HG03103 (cell line): Measurements from ENCODE around the gene FMNL3.
A peak's percentile ranks its signal among the peaks of the same experiment; 100 is the strongest.
"Not testable (repeated sequence)": the region's sequence is repeated elsewhere in the genome, so short reads cannot be mapped to it uniquely, and the experiment has no call there.

Source experiments
- ATAC-seq: cut with Tn5 transposase; IDR thresholded peaks from one replicate; pipeline ENCODE4 v1.9.1; 2021; ENCODE audit warnings: low read depth; ENCODE audit not compliant: unreplicated experiment

The FMNL3 gene, protein sequence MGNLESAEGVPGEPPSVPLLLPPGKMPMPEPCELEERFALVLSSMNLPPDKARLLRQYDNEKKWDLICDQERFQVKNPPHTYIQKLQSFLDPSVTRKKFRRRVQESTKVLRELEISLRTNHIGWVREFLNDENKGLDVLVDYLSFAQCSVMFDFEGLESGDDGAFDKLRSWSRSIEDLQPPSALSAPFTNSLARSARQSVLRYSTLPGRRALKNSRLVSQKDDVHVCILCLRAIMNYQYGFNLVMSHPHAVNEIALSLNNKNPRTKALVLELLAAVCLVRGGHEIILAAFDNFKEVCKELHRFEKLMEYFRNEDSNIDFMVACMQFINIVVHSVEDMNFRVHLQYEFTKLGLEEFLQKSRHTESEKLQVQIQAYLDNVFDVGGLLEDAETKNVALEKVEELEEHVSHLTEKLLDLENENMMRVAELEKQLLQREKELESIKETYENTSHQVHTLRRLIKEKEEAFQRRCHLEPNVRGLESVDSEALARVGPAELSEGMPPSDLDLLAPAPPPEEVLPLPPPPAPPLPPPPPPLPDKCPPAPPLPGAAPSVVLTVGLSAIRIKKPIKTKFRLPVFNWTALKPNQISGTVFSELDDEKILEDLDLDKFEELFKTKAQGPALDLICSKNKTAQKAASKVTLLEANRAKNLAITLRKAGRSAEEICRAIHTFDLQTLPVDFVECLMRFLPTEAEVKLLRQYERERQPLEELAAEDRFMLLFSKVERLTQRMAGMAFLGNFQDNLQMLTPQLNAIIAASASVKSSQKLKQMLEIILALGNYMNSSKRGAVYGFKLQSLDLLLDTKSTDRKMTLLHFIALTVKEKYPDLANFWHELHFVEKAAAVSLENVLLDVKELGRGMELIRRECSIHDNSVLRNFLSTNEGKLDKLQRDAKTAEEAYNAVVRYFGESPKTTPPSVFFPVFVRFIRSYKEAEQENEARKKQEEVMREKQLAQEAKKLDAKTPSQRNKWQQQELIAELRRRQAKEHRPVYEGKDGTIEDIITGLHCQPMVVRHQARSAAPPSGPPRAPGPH

DNA sequence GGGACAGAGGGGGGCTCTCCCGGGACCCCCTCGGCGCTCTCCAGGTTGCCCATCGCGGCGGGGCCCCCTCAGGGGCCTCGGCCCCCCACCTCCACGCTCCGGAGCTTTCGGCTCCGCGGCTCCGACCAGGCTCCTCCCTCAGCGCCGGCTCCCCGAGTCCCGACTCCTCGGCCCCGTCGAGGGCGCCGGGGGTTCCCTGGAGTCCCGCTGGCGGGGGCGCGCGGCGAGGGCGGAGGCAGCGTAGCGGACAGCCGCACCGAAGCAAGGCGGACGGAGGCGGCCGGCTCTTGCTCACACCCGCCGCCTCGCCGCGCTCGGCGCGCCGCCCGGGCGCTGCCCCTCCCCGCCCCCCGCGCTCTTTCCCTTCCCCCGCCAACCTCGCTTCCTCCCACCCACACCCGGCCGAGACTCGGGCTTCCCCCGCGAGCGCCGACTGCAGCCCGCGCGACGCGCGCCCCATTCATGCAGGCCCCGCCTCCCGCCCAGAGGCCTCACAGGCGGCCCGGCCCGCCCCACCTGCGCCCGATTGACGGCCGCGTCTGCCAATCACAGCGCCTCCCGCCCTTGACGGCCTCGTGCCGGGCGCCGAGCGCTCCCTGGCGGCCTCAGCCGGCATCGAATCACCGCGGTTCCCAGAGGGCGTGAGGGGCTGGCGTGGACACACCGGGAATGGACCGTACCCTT is at the start of gene FMNL3:
Gene FMNL3, minus strand, starts transcription at position 278 of the 684 bp plus-strand sequence. Its CDS starts 225 bp downstream, at position 53.
- ATAC-seq = peak; percentile 75

DNA sequence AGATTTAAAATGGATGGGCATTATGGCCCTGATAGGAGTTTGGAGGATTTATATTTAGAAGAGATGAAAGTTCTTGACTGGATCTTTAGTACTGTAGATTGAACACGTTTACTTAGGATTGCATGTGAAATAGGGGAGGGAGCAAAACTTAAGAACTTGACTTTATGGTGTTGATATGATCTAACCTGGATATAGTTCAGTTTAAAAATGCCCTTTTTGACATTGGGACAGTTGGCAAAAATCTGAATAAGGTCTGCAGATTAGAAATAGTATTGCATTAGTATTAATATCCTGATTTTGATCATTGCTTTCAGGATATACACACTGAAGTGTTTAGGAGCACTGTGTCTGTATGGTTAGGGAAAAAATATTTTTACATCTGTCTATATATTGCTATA is 43.8 kb upstream of the FMNL3 start:
- ATAC-seq = no peak

DNA sequence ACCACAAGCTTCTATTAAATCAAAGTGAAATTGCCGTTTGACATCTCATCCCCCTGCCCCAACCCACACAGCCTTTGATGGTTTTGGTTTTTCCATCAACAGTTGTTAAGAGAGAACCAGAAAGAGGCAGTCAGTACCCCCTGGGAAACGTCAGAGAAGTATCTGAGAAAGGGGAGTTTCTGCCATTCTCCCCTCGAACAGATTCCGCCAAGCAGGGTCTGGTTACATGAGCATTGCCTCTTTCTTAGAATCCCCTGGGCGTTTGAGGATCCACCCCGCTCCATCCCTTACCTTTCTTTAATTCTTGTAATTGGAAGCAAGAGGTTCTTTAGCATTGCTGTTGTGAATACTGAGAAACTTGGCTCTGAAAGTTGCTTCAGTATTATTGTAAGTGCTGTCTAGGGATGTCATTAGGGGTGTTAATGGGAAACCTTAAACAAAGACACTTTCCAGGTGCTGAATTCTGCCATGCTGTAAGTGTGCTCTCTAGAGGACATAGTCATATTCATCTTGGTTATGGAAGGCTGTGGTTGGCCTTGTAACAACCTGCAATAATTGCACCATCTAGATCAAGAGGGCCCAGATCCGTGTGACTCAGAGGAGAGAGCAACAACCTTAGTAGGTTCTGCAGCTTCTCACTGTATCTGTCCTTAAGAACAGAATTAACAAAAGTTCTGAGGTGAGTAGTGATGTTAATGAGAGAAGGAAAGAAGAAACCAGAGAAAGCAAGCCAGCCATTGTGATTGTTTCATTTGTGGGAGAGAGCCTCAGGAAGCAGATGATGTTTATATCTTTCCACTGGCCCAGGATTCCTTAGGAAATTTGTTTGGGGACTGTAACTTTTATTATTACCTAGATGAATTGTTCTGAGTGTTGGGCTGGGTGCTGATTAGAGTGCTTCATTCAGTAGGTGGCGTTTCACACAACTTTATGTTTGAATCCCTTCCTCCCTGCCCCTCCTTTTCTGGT is 43.1 kb upstream of the FMNL3 start:
- ATAC-seq = no peak

DNA sequence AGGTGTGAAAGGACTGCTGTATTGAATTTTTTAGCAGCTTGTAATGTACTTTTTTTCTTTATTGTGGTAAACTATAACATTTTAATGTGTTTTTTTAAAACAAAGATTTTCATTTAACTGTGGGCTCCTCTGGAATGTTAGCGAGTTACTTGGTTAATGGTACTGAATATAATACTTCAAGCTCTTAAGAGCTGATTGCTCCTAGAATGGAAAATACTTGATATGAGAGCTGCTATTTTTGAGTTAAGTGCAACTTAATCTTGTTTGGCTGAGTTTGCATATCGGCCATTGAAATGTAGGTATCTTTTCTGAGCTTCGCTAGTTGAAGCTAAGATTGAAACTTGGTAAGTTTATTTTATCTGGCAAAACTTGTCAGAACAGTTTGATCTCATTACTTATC is 41.6 kb upstream of the FMNL3 start:
- ATAC-seq = no peak

DNA sequence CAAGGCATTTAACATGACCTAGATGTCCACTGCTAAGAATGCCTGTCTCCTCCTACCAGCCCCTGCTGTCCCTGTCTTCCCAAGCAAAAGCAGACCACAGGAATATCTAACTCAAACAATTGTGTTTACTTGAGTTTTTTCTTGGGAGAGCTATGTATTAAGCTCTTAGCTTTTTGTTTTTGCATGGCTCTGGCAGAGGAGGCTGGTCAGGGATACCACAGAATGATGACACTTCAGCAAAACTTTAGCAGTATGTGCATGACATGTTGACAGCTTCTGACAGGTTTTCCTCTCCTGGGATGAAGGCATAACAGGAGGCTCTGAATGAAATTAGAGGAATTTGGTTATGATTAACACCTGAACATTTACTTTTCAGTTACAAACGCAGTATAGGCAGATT is 41.1 kb upstream of the FMNL3 start:
- no peak for ATAC-seq

DNA sequence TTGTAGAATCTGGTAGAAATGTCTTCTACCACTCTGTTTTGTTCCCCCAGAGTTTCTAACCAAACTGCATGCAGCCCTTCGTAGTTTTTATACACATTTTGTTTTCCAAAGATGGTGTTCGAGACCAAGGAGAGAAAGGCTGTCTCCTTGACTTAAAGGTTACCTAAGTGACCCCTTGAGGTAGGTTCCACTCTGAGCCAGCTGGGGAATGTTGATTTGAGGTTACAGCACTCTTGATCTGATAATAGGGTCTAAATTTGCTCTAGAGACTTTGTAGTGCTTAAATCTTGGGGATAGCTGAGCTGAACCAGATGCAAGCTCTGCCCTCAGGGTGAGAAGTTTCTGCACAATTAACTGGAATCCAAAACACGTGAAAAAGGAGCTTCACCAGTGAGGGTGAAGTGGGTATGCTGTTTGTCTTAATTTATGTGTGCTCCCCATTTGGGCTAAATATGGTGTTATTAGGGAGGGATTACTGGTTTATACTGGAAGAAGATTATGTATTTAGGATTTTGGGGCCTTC is 37.2 kb upstream of the FMNL3 start:
- ATAC-seq = no peak

DNA sequence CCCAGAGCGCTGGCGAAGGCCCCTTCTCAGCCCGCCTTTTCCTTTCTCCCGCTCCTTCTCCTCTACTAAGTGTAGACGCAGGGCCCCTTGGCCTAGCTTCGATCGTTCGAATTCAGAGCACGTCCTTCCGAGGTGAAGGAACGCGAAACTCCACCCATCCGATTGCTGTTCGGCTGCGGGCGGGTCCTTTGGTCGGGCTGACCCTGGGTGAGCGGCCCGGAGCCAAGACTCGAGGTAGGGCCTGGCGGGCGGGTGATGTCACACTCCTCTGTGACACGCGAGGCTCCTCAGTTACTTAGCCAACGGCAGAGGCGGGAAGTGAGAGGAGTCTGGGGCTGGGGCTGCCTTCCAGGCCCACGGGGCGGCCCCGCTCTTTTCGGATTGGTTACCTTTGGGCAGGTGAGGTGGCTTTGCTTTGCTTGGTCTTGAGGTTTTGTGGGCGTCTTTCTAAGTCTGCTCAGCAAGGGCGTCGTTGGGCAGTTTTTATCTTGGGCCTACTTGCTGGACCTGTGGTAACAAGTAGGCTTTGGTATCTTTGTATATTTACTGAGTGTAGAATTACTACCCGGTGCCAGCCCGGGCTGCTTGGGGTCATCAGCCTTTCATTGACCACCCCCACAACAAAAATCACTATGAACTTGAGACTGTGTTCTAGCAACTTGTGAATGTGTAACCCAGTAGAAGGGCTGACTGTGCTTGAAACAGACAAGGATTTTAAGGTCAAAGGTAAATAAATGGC is 34.8 kb upstream of the FMNL3 start:
- ATAC-seq = peak; percentile 46

DNA sequence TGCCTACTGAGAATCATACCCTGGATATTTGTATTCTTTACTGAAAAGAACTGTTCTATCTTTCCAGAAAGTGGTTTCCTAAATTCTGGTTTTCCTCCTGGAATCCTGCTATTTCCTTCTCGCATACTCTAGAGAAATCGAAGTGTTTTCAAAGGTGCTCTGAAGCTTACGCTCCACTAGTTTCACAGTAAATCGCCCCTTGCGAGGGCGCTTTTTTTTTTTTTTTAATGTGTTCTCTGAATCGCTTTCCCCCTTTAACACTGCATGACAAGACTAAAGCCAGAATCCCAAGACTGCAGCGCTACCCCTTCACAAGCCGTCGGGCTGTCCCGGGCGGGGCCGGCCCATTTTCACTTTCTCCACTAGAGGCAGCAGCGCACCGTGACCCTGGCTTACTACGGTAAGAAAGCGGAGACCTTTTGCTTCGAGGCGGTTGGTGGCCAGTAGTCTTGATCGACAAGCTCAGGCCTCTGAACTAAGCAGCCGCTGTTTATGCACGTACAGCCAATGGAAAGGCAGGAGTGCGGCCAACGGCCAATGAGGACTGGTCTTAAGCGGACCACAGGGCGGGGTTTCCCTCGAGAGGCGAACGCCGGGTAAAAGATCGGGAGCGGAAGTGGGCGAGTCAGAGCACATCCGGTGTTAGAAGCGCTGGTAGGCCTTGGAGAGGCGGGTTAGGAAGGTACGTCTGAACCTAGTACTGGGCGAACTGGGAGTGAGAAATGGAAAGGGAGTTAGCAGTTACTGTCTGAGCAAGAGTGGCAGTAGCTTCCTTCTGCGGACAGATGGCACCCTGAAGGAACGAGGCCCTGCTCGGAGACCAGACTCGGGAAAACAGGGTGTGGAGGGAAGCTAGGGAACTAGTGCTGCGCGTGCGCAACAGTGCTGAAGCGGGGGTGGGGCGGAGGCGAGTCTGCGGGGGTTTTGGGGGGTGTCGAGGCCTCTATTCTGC is 34.0 kb upstream of the FMNL3 start, which contains the start of gene TMBIM6:
Gene TMBIM6, plus strand, starts transcription at position 628 of the 952 bp plus-strand sequence. CDS start 10,937 bp downstream, outside the sequence.
- ATAC-seq = peak; percentile 93

DNA sequence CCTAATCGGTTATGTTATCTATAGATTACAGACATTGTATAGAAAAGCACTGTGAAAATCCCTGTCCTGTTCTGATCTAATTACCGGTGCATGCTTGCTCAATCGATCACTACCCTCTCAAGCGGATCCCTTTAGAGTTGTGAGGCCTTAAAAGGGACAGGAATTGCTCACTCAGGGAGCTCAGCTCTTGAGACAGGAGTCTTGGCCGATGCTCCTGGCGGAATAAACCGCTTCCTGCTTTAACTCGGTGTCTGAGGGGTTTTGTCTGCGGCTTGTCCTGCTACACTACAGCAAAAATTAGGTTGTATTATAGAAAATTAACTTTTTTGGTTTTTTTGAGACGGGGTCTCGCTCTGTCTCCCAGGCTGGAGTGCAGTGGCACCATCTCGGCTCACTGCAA is 33.1 kb upstream of the FMNL3 start:
- not testable (repeated sequence) for ATAC-seq

DNA sequence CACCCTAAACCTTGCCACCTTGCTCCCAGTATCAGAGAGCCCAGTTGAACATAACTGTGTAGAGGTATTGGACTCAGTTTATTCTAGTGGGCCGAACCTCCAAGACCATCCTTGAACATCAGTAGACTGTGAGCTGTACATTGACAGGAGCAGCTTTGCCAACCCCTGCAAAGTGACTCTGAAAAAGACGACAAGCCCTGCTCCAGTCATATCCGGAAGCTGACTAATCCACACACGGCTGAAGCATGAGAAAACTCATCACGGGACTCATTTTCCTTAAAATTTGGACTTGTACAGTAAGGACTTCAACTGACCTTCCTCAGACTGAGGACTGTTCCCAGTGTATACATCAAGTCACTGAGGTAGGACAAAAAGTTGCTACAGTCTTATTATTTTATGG is 31.5 kb upstream of the FMNL3 start:
- ATAC-seq = not testable (repeated sequence)

DNA sequence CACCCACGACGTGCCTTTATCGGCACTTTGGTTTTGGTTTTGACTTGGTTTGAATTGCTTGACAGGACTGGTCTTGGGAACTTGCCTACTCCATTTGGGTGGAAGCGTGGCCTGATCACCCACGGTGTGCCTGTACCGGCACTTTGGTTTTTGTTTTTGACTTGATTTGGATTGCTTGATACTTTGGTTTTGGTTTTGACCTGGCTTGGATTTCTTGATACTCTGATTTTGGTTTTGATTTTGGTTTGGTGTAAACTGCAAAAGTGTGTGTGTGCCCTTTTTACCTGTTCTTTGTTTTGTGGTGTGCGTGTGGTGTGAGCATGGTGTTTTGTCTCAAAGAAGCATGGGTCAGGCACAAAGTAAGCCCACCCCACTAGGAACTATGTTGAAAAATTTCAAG is 27.7 kb upstream of the FMNL3 start:
- not testable (repeated sequence) for ATAC-seq

DNA sequence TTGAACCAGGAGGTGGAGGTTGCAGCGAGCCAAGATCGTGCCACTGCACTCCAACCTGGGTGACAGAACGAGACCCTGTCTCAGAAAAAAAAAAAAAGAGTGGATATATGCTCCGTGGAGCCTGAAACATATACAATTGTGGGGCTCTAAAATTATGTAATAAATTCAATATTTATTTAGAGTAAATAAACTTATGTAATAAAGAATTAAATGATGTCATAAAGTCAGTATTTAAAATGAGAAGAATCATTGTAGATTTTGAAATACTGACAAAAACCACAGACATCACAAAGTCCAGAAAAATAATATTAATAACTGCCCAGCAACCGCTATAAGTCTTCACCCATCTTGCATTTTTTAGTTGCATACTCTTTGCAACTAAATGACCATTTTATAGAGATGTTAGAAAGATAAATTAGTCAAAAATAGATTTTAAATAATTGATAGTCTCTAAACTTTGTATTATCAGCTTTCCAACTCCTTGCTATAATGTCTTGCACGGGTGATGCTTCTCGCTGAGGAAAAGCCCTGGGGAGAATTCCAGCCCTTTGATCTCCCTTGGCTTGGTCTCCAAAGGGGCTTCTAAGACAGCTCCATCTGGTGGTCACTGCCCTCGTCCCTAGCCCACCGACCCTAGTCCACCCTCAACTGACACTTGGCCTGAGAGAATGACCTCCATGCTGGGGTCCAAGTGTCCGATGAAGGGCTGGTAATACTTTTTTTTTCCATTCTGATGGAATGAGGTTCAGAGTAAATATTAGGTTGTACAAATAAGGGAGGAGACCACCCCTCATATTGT is 26.2 kb upstream of the FMNL3 start:
- ATAC-seq = no peak

DNA sequence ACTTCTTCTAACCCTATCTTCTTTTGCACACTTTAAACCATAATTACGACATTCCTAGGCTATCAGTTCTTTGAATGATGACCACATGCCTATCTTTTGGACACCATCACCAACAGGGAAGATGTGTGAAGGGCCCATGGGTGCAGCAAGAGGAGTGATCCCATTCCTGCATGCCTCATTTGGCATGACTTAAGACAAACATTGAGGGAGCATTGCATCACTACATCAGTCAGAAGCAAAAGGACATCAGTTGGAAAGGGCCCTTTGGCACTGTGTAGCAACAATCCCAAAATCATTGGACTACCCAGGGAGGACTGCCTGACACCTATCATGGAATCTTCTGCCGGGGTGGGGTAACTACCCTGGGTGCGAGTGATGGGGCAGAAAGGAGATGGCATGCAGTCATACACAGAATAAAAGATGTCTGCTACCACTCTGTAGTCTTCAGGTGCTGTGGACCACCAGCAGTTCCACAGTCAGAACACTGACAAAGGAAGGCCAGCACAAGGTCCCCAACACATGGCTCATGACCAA is 23.4 kb upstream of the FMNL3 start:
- no peak for ATAC-seq

DNA sequence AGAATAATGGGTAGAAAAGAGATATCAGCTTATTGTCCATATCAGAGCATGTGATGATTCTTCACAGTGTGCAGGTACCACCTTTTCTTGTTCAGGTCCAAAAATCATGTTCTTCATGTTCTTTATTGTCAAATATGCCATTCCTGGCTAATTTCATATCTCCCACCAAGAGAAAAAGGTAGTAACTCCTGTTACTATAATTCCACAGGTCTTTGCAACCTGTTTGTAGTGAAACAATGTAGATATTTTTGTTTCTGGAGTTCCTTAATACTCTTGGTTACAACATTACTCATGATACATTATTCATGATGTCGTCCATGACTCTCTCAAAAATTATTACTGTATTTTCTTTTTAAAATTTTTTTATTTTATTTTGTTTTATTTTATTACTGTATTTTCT is 22.8 kb upstream of the FMNL3 start:
- ATAC-seq = no peak

DNA sequence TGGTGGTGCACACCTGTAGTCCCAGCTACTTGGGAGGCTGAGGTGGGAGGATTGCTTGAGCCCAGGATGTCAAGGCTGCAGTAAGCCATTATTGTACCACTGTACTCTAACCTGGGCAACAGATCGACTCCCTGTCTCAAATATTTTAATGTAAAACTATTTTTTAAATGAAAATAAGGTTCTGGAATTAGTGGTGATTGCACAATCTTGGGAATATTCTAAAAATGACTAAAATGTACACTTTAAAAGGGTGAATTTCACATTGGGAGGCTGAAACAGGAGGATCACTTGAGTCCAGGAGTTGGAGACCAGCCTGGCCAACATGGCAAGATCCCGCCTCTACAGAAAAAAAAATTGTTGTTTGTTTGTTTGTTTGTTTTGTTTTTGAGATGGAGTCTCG is 21.2 kb upstream of the FMNL3 start:
- no peak for ATAC-seq

DNA sequence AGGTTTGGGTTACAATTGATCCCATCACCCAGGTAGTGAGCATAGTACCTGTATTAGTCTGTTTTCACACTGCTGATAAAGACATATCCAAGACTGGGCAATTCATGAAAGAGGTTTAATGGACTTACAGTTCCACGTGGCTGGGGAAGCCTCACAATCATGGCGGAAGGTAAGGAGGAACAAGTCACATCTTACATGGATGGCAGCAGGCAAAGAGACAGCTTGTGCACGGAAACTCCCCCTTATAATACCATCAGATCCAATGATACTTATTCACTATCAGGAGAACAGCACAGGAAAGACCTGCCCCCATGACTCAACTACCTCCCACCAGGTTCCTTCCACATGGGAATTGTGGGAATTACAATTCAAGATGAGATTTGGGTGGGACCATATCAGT is 14.2 kb upstream of the FMNL3 start:
- not testable (repeated sequence) for ATAC-seq
